GM12878 (cell line): Measurements from ENCODE around the gene CD2BP2. TPM values are rescaled to one million over a fixed set of nuclear protein-coding genes. Genes with fewer than 3 reads are reported as not detected.

Source experiments
- ATAC-seq: fragments of 200-7000 bp; cut with Tn5 transposase; 3 replicates; pipeline ENCODE4 v1.9.1; 2020; ENCODE audit warnings: mild to moderate bottlenecking, moderate library complexity
- BruUV-seq: library from RNA; stranded (reverse); fragments of 400-500 nt; replicated peaks from 2 replicates; lab custom pipeline; 2021; lab: Mats Ljungman, UMichigan
- CTCF ChIA-PET: fragments of 300-600 bp; sonication (Branson Sonifier 250); formaldehyde crosslinking; extraction: SDS; loops from one replicate; lab custom pipeline; 2021; ENCODE audit warnings: inconsistent platforms; lab: Yijun Ruan, JAX
- POLR2A ChIA-PET: fragments of 350-600 bp; formaldehyde crosslinking; extraction: SDS; loops from one replicate; lab custom pipeline; 2021; ENCODE audit warnings: inconsistent platforms; lab: Charles Lee
- RAD21 ChIA-PET: fragments of 300-600 bp; sonication (Branson Sonifier 250); formaldehyde crosslinking; loops from one replicate; lab custom pipeline; 2023; ENCODE audit warnings: antibody characterized with exemption; ENCODE audit not compliant: unreplicated experiment; lab: Charles Lee
- SMC1A ChIA-PET: fragments of 300-600 bp; sonication (Branson Sonifier 250); formaldehyde crosslinking; loops from one replicate; lab custom pipeline; 2023; ENCODE audit not compliant: unreplicated experiment, uncharacterized antibody; lab: Charles Lee
- DNase-seq: peaks from one replicate; pipeline ENCODE4 v3.0.0-alpha.2; 2011; ENCODE audit warnings: low read depth, low spot score
- FAIRE-seq: peaks from 3 replicates; lab custom pipeline; 2011; peaks lifted over from hg19 to GRCh38; lab: Jason Lieb, UNC
- H2AFZ ChIP-seq: 2 replicates; pipeline ENCODE4 v1.6.0; 2011; ENCODE audit warnings: low read depth, low read length, control low read depth; ENCODE audit not compliant: control insufficient read depth
- H3K27ac ChIP-seq: 2 replicates; pipeline ENCODE4 v1.5.1; 2011; ENCODE audit warnings: control low read depth; ENCODE audit not compliant: control insufficient read depth, insufficient read depth
- H3K27me3 ChIP-seq, 2 experiments: replicated peaks in 1 of 2; 2 replicates each; pipeline versions ENCODE4 v1.6.0 to v1.6.1; 2011; ENCODE audit warnings: low read length in 1 of 2; ENCODE audit not compliant: control insufficient read depth in 2 of 2, insufficient read depth in 2 of 2
- H3K36me3 ChIP-seq, 2 experiments: 2 replicates each; pipeline ENCODE4 v1.5.1; 2011; ENCODE audit warnings: low read length in 1 of 2; ENCODE audit not compliant: control insufficient read depth in 2 of 2, insufficient read depth in 2 of 2
- H3K4me1 ChIP-seq: 2 replicates; pipeline ENCODE4 v1.6.1; 2011; ENCODE audit warnings: mild to moderate bottlenecking, low read length, moderate library complexity, mixed read lengths; ENCODE audit not compliant: control insufficient read depth, insufficient read depth
- H3K4me2 ChIP-seq: 2 replicates; pipeline ENCODE4 v1.6.0; 2011; ENCODE audit warnings: control low read depth; ENCODE audit not compliant: control insufficient read depth, insufficient read depth
- H3K4me3 ChIP-seq: fragments of 200-600 bp; sonication (generic); 2 replicates; pipeline ENCODE4 v1.5.1; 2016
- H3K79me2 ChIP-seq: 2 replicates; pipeline ENCODE4 v1.6.0; 2011; ENCODE audit warnings: low read length; ENCODE audit not compliant: control insufficient read depth, insufficient read depth
- H3K9ac ChIP-seq: 2 replicates; pipeline ENCODE4 v1.8.0; 2011; ENCODE audit warnings: low read length, control low read depth, mixed read lengths; ENCODE audit not compliant: control insufficient read depth, insufficient read depth
- H3K9me3 ChIP-seq: replicated peaks from 3 replicates; pipeline ENCODE4 v1.5.1; 2011; ENCODE audit warnings: mild to moderate bottlenecking, low read length; ENCODE audit not compliant: control insufficient read depth, insufficient read depth
- H4K20me1 ChIP-seq: 2 replicates; pipeline ENCODE4 v1.6.0; 2011; ENCODE audit not compliant: control insufficient read depth, insufficient read depth
- PML ChIP-seq: IDR thresholded peaks from 2 replicates; pipeline ENCODE4 v1.6.1; 2012; ENCODE audit warnings: low read length, inconsistent platforms
- RCOR1 ChIP-seq: conservative IDR thresholded peaks from 2 replicates; pipeline ENCODE4 v1.6.1; 2012; ENCODE audit warnings: low read depth, low read length, improper control_type of control experiment
- SP1 ChIP-seq: IDR thresholded peaks from one replicate; pipeline ENCODE4 v1.6.1; 2011; ENCODE audit warnings: low read depth, low read length
- USF2 ChIP-seq: IDR thresholded peaks from 2 replicates; pipeline ENCODE4 v1.6.1; 2011; ENCODE audit warnings: low read depth, low read length, improper control_type of control experiment, borderline replicate concordance
- WGBS: methylation state at CpG from one replicate; pipeline ENCODE4 v1.1.6; 2016; ENCODE audit warnings: low lambda C conversion rate; ENCODE audit not compliant: insufficient replicate concordance, insufficient coverage; ENCODE audit errors: missing lambda C conversion rate; 5-methylcytosine and 5-hydroxymethylcytosine counted together
- in situ Hi-C: fragments of 300-500 bp; cut with MboI; formaldehyde crosslinking; loops from 9 replicates; pipeline ENCODE4 v1.14.3; 2018; ENCODE audit warnings: mixed read lengths
- intact Hi-C: fragments of 100-400 bp; cut with micrococcal nuclease; formaldehyde crosslinking; loops from one replicate; pipeline ENCODE4 v1.14.2; 2022; ENCODE audit not compliant: unreplicated experiment
- polyA plus RNA-seq, 11 experiments: library from polyadenylated mRNA; depleted of rRNA in 4 of 11; unstranded in 6 of 11; stranded (reverse) in 5 of 11; fragments of >200 nt; fragmentation: Nextera tagmentation in 4 of 11; fragmentation: Illumina TruSeq in 1 of 11; extraction: Ambion mirVana in 4 of 11; extraction: Trizol in 1 of 11; gene quantifications; 1 replicate in 1 of 11; 2 replicates in 10 of 11; pipeline versions ENCODE4 v1.2.1 to v1.2.3, GENCODE V29; 2011 to 2016; ENCODE audit warnings: inconsistent platforms in 2 of 11, missing spikeins in 2 of 11, low read depth in 1 of 11
- total RNA-seq, 4 experiments: library from RNA; depleted of rRNA in 3 of 4; stranded (reverse); fragments of >200 nt in 3 of 4; fragmentation: Illumina TruSeq in 1 of 4; extraction: Trizol in 1 of 4; gene quantifications; 2 replicates each; pipeline versions ENCODE4 v1.2.1 to v1.2.3, GENCODE V29; 2013 to 2021
- TF ChIP-seq, protein P1 (sequence below): IDR thresholded peaks from 2 replicates; pipeline ENCODE4 v1.6.1; 2012; ENCODE audit warnings: low read length, inconsistent platforms
- TF ChIP-seq, protein P2 (sequence below): IDR thresholded peaks from 2 replicates; pipeline ENCODE4 v1.6.1; 2011; ENCODE audit warnings: borderline replicate concordance, low read depth, mild to moderate bottlenecking, moderate library complexity, low read length; ENCODE audit not compliant: insufficient read depth, poor library complexity, severe bottlenecking
- TF ChIP-seq, protein P3 (sequence below): IDR thresholded peaks from 2 replicates; pipeline ENCODE4 v1.6.1; 2012; ENCODE audit warnings: improper control_type of control experiment, low read depth, low read length; ENCODE audit not compliant: insufficient replicate concordance

Gene CD2BP2
- total and polyA plus RNA-seq, 10 of the 15 experiments (the other 5 are each of a cell fraction or from before 2014, with no cell fraction given): 3.3 to 47.9 (median 31.8) TPM

- TF ChIP-seq, protein P1, sequence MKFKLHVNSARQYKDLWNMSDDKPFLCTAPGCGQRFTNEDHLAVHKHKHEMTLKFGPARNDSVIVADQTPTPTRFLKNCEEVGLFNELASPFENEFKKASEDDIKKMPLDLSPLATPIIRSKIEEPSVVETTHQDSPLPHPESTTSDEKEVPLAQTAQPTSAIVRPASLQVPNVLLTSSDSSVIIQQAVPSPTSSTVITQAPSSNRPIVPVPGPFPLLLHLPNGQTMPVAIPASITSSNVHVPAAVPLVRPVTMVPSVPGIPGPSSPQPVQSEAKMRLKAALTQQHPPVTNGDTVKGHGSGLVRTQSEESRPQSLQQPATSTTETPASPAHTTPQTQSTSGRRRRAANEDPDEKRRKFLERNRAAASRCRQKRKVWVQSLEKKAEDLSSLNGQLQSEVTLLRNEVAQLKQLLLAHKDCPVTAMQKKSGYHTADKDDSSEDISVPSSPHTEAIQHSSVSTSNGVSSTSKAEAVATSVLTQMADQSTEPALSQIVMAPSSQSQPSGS: no peak
- no peak for TF ChIP-seq USF2
Observed at GRCh38 chr16:30354423-30355143, 525 bp downstream of the CD2BP2 start (continued).

- no TSS peak for BruUV-seq
- WGBS: 88% methylated on average over 21 of the region's 23 CpGs
- intact Hi-C loops (loop anchor here (2.0 to 10.0 kb wide), 2 partner anchors 17 to 259 kb away; partner anchors contain the start of genes TBC1D10B, TBX6 and YPEL3), in situ Hi-C loops (no loop called here)
- Histone ChIP-seq H2AFZ (no peak overlapping the region), H4K20me1 (peaks cover 8% of the 10 kb centered on the region), H3K4me2 (peak overlapping the region; percentile 99; the same call in 1 of the 2 replicates), H3K27me3 (no peaks in the 10 kb centered on the region), H3K4me3 (peak overlapping the region; percentile 94; the same call in 1 of the 2 replicates), H3K36me3 (peaks cover 3 to 17% of the 10 kb centered on the region in 2 experiments), H3K27ac (no peak overlapping the region), H3K9me3 (no peaks in the 10 kb centered on the region), H3K4me1 (peaks cover 40% of the 10 kb centered on the region), H3K79me2 (peaks cover 18% of the 10 kb centered on the region), H3K9ac (peak overlapping the region; percentile 88; the same call in 1 of the 2 replicates)
- SMC1A ChIA-PET: interaction anchor here (0.8 to 2.0 kb wide), 3 partner anchors 11 to 261 kb away, joined by 3 to 5 read pairs (median 4); no protein-coding TSS in a partner anchor
- FAIRE-seq: no peak
- CTCF ChIA-PET: interaction anchor here (0.8 to 2.8 kb wide), 6 partner anchors 16 to 262 kb away, joined by 3 to 15 read pairs (median 4); partner anchors contain the start of genes TBC1D10B and ZNF771
- RAD21 ChIA-PET: interaction anchor here (1.1 to 4.3 kb wide), 4 partner anchors 12 to 56 kb away, joined by 3 to 33 read pairs (median 8); partner anchors contain the start of gene TBC1D10B
- no peak for ATAC-seq
- POLR2A ChIA-PET: interaction anchor here (0.6 to 3.8 kb wide), 7 partner anchors 12 to 227 kb away, joined by 3 to 21 read pairs (median 4); partner anchors contain the start of genes CORO1A, SEPTIN1 and TBC1D10B
- no peak for DNase-seq
- TF ChIP-seq RCOR1 (no peak), PML (no peak), SP1 (no peak)
- TF ChIP-seq, protein P2, sequence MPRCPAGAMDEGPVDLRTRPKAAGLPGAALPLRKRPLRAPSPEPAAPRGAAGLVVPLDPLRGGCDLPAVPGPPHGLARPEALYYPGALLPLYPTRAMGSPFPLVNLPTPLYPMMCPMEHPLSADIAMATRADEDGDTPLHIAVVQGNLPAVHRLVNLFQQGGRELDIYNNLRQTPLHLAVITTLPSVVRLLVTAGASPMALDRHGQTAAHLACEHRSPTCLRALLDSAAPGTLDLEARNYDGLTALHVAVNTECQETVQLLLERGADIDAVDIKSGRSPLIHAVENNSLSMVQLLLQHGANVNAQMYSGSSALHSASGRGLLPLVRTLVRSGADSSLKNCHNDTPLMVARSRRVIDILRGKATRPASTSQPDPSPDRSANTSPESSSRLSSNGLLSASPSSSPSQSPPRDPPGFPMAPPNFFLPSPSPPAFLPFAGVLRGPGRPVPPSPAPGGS: no peak
- TF ChIP-seq, protein P3, sequence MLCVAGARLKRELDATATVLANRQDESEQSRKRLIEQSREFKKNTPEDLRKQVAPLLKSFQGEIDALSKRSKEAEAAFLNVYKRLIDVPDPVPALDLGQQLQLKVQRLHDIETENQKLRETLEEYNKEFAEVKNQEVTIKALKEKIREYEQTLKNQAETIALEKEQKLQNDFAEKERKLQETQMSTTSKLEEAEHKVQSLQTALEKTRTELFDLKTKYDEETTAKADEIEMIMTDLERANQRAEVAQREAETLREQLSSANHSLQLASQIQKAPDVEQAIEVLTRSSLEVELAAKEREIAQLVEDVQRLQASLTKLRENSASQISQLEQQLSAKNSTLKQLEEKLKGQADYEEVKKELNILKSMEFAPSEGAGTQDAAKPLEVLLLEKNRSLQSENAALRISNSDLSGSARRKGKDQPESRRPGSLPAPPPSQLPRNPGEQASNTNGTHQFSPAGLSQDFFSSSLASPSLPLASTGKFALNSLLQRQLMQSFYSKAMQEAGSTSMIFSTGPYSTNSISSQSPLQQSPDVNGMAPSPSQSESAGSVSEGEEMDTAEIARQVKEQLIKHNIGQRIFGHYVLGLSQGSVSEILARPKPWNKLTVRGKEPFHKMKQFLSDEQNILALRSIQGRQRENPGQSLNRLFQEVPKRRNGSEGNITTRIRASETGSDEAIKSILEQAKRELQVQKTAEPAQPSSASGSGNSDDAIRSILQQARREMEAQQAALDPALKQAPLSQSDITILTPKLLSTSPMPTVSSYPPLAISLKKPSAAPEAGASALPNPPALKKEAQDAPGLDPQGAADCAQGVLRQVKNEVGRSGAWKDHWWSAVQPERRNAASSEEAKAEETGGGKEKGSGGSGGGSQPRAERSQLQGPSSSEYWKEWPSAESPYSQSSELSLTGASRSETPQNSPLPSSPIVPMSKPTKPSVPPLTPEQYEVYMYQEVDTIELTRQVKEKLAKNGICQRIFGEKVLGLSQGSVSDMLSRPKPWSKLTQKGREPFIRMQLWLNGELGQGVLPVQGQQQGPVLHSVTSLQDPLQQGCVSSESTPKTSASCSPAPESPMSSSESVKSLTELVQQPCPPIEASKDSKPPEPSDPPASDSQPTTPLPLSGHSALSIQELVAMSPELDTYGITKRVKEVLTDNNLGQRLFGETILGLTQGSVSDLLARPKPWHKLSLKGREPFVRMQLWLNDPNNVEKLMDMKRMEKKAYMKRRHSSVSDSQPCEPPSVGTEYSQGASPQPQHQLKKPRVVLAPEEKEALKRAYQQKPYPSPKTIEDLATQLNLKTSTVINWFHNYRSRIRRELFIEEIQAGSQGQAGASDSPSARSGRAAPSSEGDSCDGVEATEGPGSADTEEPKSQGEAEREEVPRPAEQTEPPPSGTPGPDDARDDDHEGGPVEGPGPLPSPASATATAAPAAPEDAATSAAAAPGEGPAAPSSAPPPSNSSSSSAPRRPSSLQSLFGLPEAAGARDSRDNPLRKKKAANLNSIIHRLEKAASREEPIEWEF: no peak
- TF ChIP-seq, protein P1: no peak
Observed at GRCh38 chr16:30353438-30354129, 1.5 kb downstream of the CD2BP2 start.
